Measurements from ENCODE around the gene EYS.
A peak's percentile ranks its signal among the peaks of the same experiment; 100 is the strongest.

The EYS gene

GRCh38 chr6:65231616-65232015, 475.4 kb downstream of the EYS start:
- no peak for DNase-seq
- Histone ChIP-seq H3K18ac (ENCODE audit: low read depth in 1 of 2, low read length in 2 of 2) (no peak overlapping the region), H2BK5ac (ENCODE audit: low read depth, low read length, poor library complexity, severe bottlenecking) (no peak overlapping the region), H3K27me3 (ENCODE audit: control insufficient read depth in 1 of 2, insufficient read depth in 1 of 2, low read length in 2 of 2) (no peaks in the 10 kb centered on the region), H2BK12ac (ENCODE audit: low read length in 2 of 2) (no peak overlapping the region), H2BK120ac (ENCODE audit: low read depth, low read length) (no peak overlapping the region), H3K23ac (ENCODE audit: low read length in 2 of 2) (no peak overlapping the region), H2BK15ac (ENCODE audit: low read depth, poor library complexity, severe bottlenecking) (no peak overlapping the region), H4K91ac (ENCODE audit: low read length) (no peak overlapping the region), H3K4me1 (ENCODE audit: control insufficient read depth, insufficient read depth, low read depth, low read length) (no peaks in the 10 kb centered on the region), H4K8ac (ENCODE audit: low read length) (no peak overlapping the region), H3K36me3 (ENCODE audit: control insufficient read depth in 1 of 2, insufficient read depth in 2 of 2, low read depth in 1 of 2, low read length in 2 of 2) (no peaks in the 10 kb centered on the region), H2AFZ (ENCODE audit: low read depth, low read length) (no peak overlapping the region), H3K79me1 (replicated peaks; ENCODE audit: low read length, poor library complexity, severe bottlenecking) (no peaks in the 10 kb centered on the region), H3K27ac (ENCODE audit: low read length, poor library complexity, severe bottlenecking) (no peak overlapping the region), H3K9me3 (ENCODE audit: control insufficient read depth, low read length) (no peaks in the 10 kb centered on the region), H3K4ac (ENCODE audit: low read depth in 1 of 2, low read length in 2 of 2) (no peak overlapping the region), H3K4me2 (ENCODE audit: low read length, poor library complexity, severe bottlenecking) (no peak overlapping the region), H3K4me3 (ENCODE audit: insufficient read depth in 1 of 2, low read depth in 1 of 2, low read length in 2 of 2) (no peak overlapping the region), H3K14ac (ENCODE audit: low read length in 2 of 2) (no peak overlapping the region), H2AK5ac (ENCODE audit: low read length, severe bottlenecking) (no peak overlapping the region), H3K9ac (ENCODE audit: low read length) (no peak overlapping the region)
- no CpG with 5 or more reads among the region's 1 CpG for WGBS

GRCh38 chr6:65229825-65230224, 477.2 kb downstream of the EYS start:
- WGBS: no CpG with 5 or more reads among the region's 1 CpG
- no peak overlapping the region for H3K14ac ChIP-seq (ENCODE audit: low read length in 2 of 2)

GRCh38 chr6:65221153-65221552, 485.9 kb downstream of the EYS start:
- Histone ChIP-seq H2BK120ac (ENCODE audit: low read depth, low read length) (no peak overlapping the region), H3K36me3 (ENCODE audit: control insufficient read depth in 1 of 2, insufficient read depth in 2 of 2, low read depth in 1 of 2, low read length in 2 of 2) (no peaks in the 10 kb centered on the region), H3K23ac (ENCODE audit: low read length in 2 of 2) (no peak overlapping the region), H2BK12ac (ENCODE audit: low read length in 2 of 2) (no peak overlapping the region), H2AFZ (ENCODE audit: low read depth, low read length) (no peak overlapping the region), H3K4ac (ENCODE audit: low read depth in 1 of 2, low read length in 2 of 2) (no peak overlapping the region), H3K14ac (ENCODE audit: low read length in 2 of 2) (no peak overlapping the region), H3K79me1 (replicated peaks; ENCODE audit: low read length, poor library complexity, severe bottlenecking) (no peaks in the 10 kb centered on the region), H3K27ac (ENCODE audit: low read length, poor library complexity, severe bottlenecking) (no peak overlapping the region), H2BK5ac (ENCODE audit: low read depth, low read length, poor library complexity, severe bottlenecking) (no peak overlapping the region), H2AK5ac (ENCODE audit: low read length, severe bottlenecking) (no peak overlapping the region), H4K91ac (ENCODE audit: low read length) (no peak overlapping the region), H4K8ac (ENCODE audit: low read length) (no peak overlapping the region), H3K9me3 (ENCODE audit: control insufficient read depth, low read length) (peaks cover 9% of the 10 kb centered on the region), H3K9ac (ENCODE audit: low read length) (no peak overlapping the region), H3K18ac (ENCODE audit: low read depth in 1 of 2, low read length in 2 of 2) (no peak overlapping the region), H3K4me1 (ENCODE audit: control insufficient read depth, insufficient read depth, low read depth, low read length) (no peaks in the 10 kb centered on the region), H2BK15ac (ENCODE audit: low read depth, poor library complexity, severe bottlenecking) (no peak overlapping the region), H3K27me3 (ENCODE audit: control insufficient read depth in 1 of 2, insufficient read depth in 1 of 2, low read length in 2 of 2) (no peaks in the 10 kb centered on the region), H3K4me2 (ENCODE audit: low read length, poor library complexity, severe bottlenecking) (no peak overlapping the region), H3K4me3 (ENCODE audit: insufficient read depth in 1 of 2, low read depth in 1 of 2, low read length in 2 of 2) (no peak overlapping the region)
- no peak for DNase-seq
- 97% methylated on average over 1 of the region's 1 CpG for WGBS

More at GRCh38 chr6:65229825-65230224, 477.2 kb downstream of the EYS start:
- H3K4me2 ChIP-seq (ENCODE audit: low read length, poor library complexity, severe bottlenecking): no peak overlapping the region
- no peak overlapping the region for H2AFZ ChIP-seq (ENCODE audit: low read depth, low read length)
- no peak overlapping the region for H2BK5ac ChIP-seq (ENCODE audit: low read depth, low read length, poor library complexity, severe bottlenecking)
- H3K9ac ChIP-seq (ENCODE audit: low read length): no peak overlapping the region
- H2BK120ac ChIP-seq (ENCODE audit: low read depth, low read length): no peak overlapping the region
- H3K4ac ChIP-seq (ENCODE audit: low read depth in 1 of 2, low read length in 2 of 2): no peak overlapping the region
- H3K18ac ChIP-seq (ENCODE audit: low read depth in 1 of 2, low read length in 2 of 2): no peak overlapping the region
- no peak overlapping the region for H2BK15ac ChIP-seq (ENCODE audit: low read depth, poor library complexity, severe bottlenecking)
- no peaks in the 10 kb centered on the region for H3K9me3 ChIP-seq (ENCODE audit: control insufficient read depth, low read length)
- H3K4me3 ChIP-seq (ENCODE audit: insufficient read depth in 1 of 2, low read depth in 1 of 2, low read length in 2 of 2): no peak overlapping the region
- H2BK12ac ChIP-seq (ENCODE audit: low read length in 2 of 2): no peak overlapping the region
- H2AK5ac ChIP-seq (ENCODE audit: low read length, severe bottlenecking): no peak overlapping the region
- no peaks in the 10 kb centered on the region for H3K79me1 ChIP-seq (replicated peaks; ENCODE audit: low read length, poor library complexity, severe bottlenecking)
- no peaks in the 10 kb centered on the region for H3K36me3 ChIP-seq (ENCODE audit: control insufficient read depth in 1 of 2, insufficient read depth in 2 of 2, low read depth in 1 of 2, low read length in 2 of 2)
- H3K27ac ChIP-seq (ENCODE audit: low read length, poor library complexity, severe bottlenecking): no peak overlapping the region
- no peak overlapping the region for H3K23ac ChIP-seq (ENCODE audit: low read length in 2 of 2)
- no peak overlapping the region for H4K8ac ChIP-seq (ENCODE audit: low read length)
- H4K91ac ChIP-seq (ENCODE audit: low read length): no peak overlapping the region
- DNase-seq: peak; percentile 21
- no peaks in the 10 kb centered on the region for H3K4me1 ChIP-seq (ENCODE audit: control insufficient read depth, insufficient read depth, low read depth, low read length)
- no peaks in the 10 kb centered on the region for H3K27me3 ChIP-seq (ENCODE audit: control insufficient read depth in 1 of 2, insufficient read depth in 1 of 2, low read length in 2 of 2)

- Histone ChIP-seq H3K4ac (ENCODE audit: low read depth in 1 of 2, low read length in 2 of 2) (peak overlapping the region in 1 of 2 experiments; percentile 68), H3K79me1 (replicated peaks; ENCODE audit: low read length, poor library complexity, severe bottlenecking) (no peaks in the 10 kb centered on the region), H3K9ac (ENCODE audit: low read length) (no peak overlapping the region), H2BK5ac (ENCODE audit: low read depth, low read length, poor library complexity, severe bottlenecking) (no peak overlapping the region), H2AFZ (ENCODE audit: low read depth, low read length) (no peak overlapping the region), H3K27me3 (ENCODE audit: control insufficient read depth in 1 of 2, insufficient read depth in 1 of 2, low read length in 2 of 2) (no peaks in the 10 kb centered on the region), H3K9me3 (ENCODE audit: control insufficient read depth, low read length) (no peaks in the 10 kb centered on the region), H4K91ac (ENCODE audit: low read length) (peak overlapping the region; percentile 16), H2BK12ac (ENCODE audit: low read length in 2 of 2) (no peak overlapping the region), H3K27ac (ENCODE audit: low read length, poor library complexity, severe bottlenecking) (no peak overlapping the region), H2BK120ac (ENCODE audit: low read depth, low read length) (no peak overlapping the region), H2AK5ac (ENCODE audit: low read length, severe bottlenecking) (peak overlapping the region; percentile 14), H3K4me1 (ENCODE audit: control insufficient read depth, insufficient read depth, low read depth, low read length) (peaks cover 8% of the 10 kb centered on the region), H3K4me2 (ENCODE audit: low read length, poor library complexity, severe bottlenecking) (no peak overlapping the region), H3K36me3 (ENCODE audit: control insufficient read depth in 1 of 2, insufficient read depth in 2 of 2, low read depth in 1 of 2, low read length in 2 of 2) (no peaks in the 10 kb centered on the region), H4K8ac (ENCODE audit: low read length) (no peak overlapping the region), H3K14ac (ENCODE audit: low read length in 2 of 2) (no peak overlapping the region), H3K18ac (ENCODE audit: low read depth in 1 of 2, low read length in 2 of 2) (no peak overlapping the region), H3K23ac (ENCODE audit: low read length in 2 of 2) (no peak overlapping the region), H3K4me3 (ENCODE audit: insufficient read depth in 1 of 2, low read depth in 1 of 2, low read length in 2 of 2) (no peak overlapping the region), H2BK15ac (ENCODE audit: low read depth, poor library complexity, severe bottlenecking) (no peak overlapping the region)
- DNase-seq: no peak
- 90% methylated on average over 2 of the region's 2 CpGs for WGBS
Measured at GRCh38 chr6:65202738-65203137, 504.3 kb downstream of the EYS start.

All from mesenchymal stem cell (in vitro differentiated cells and primary cell).